Dendritic cell treated with granulocyte-macrophage colony-stimulating factor and Interleukin-4, amounts not matched to agents 40 ng/mL and 50 ng/mL, for 4 days (primary cell): ENCODE data around the gene CLEC16A.

Source experiments
- H3K27ac Mint-ChIP-seq: one replicate; pipeline ENCODE4 v1.8.0; 2022; ENCODE audit warnings: mild to moderate bottlenecking, mixed read lengths
- H3K27me3 Mint-ChIP-seq: one replicate; pipeline ENCODE4 v1.8.0; 2022; ENCODE audit warnings: mild to moderate bottlenecking, mixed read lengths
- H3K36me3 Mint-ChIP-seq: one replicate; pipeline ENCODE4 v1.8.0; 2022; ENCODE audit warnings: low read depth, mixed read lengths
- H3K4me1 Mint-ChIP-seq: one replicate; pipeline ENCODE4 v1.8.0; 2022; ENCODE audit warnings: low read depth, mixed read lengths
- H3K4me3 Mint-ChIP-seq: one replicate; pipeline ENCODE4 v1.8.0; 2022; ENCODE audit warnings: mild to moderate bottlenecking, moderate library complexity, mixed read lengths
- H3K9me3 Mint-ChIP-seq: one replicate; pipeline ENCODE4 v1.8.0; 2022; ENCODE audit warnings: mixed read lengths
- intact Hi-C: fragments of 100-400 bp; cut with micrococcal nuclease; formaldehyde crosslinking; loops from one replicate; pipeline ENCODE4 v1.15.0; 2022

The CLEC16A gene

GRCh38 chr16:11152677-11153331, 208.4 kb downstream of the CLEC16A start:
- H3K4me3 Mint-ChIP-seq, result peak overlapping the region; percentile 52
- no peaks in the 10 kb centered on the region for H3K27me3 Mint-ChIP-seq
- H3K36me3 Mint-ChIP-seq, result peaks cover 21% of the 10 kb centered on the region
- peaks cover 50% of the 10 kb centered on the region for H3K4me1 Mint-ChIP-seq
- intact Hi-C loops, result loop anchor here (5.0 kb wide), 1 partner anchor 181 kb away; no protein-coding TSS in a partner anchor
- no peaks in the 10 kb centered on the region for H3K9me3 Mint-ChIP-seq
- H3K27ac Mint-ChIP-seq, result peak overlapping the region; percentile 90

DNA sequence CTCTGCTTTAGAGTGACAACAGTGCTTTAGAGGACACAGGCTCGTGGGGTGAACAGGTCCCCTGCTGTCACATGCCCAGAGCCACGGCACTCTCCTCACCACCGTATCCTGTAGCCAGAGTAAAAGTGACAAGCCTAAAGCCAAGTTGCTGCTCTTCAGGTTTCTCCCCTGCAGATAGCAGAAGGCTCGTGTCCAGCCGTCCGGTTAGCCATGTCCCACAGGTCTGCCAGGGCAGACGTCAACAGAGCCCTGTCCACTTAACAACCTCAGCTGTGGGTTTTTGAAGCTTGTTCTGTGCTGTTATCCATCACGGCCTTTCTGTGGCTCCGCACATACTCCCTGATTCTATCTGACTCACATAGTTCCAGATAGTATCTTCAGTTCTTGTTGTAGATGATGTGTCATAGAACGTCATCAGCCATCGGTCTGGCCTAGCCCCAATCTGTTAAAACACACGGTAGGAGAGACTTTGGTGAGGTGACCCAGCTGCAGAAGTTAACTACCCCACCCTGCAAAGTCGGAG, 211.0 kb downstream of the CLEC16A start:
- H3K9me3 Mint-ChIP-seq, result no peaks in the 10 kb centered on the region
- peaks cover 55% of the 10 kb centered on the region for H3K4me1 Mint-ChIP-seq
- H3K27ac Mint-ChIP-seq, result no peak overlapping the region
- H3K36me3 Mint-ChIP-seq, result peaks cover 3% of the 10 kb centered on the region
- no peaks in the 10 kb centered on the region for H3K27me3 Mint-ChIP-seq
- H3K4me3 Mint-ChIP-seq, result no peak overlapping the region
- intact Hi-C loops, result no loop called here

DNA sequence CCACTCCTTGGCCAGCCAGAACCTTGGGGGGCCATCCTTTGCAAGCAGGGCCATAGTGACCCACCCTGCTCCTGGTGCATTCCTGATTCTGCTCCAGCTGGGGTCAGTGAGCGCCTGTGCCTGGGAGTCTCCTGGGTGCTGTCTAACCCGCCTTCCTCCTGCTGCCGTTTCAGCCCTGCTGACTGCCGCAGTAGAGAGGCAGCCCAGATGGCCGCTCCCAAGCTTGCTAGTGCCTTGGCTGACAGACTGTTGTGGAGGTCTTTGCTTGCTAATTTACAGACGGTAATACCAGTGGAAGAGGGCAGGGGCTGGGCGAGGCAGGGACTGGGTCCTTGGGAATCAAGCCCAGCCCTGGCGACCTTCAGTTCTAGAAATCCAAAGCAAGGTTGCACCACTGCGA, 212.0 kb downstream of the CLEC16A start:
- intact Hi-C loops, result no loop called here
- no peak overlapping the region for H3K27ac Mint-ChIP-seq
- peaks cover 12% of the 10 kb centered on the region for H3K36me3 Mint-ChIP-seq
- no peaks in the 10 kb centered on the region for H3K9me3 Mint-ChIP-seq
- H3K27me3 Mint-ChIP-seq, result no peaks in the 10 kb centered on the region
- H3K4me1 Mint-ChIP-seq, result peaks cover 55% of the 10 kb centered on the region
- H3K4me3 Mint-ChIP-seq, result no peak overlapping the region

DNA sequence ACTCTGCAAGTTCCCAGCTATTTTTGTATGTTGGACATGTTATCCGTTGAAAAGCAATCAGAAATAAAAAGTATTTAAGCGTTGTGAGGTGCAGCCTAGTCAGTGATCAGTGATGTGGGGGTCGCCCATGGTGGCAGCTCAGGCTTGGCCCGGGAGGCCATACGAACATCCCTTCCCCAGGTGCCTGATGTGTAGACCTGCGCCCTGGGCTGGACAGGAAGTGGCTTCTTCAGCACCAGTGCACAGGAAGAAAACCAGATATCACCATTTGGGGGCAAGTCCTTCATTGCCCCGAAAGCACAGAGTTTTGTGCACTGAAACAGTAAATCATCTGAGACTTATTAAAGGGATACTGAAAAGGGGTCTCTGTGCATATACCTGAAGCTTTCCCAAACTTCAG, 212.8 kb downstream of the CLEC16A start:
- Mint-ChIP-seq H3K27ac (no peak overlapping the region), H3K4me1 (peaks cover 55% of the 10 kb centered on the region), H3K9me3 (no peaks in the 10 kb centered on the region), H3K36me3 (peaks cover 16% of the 10 kb centered on the region), H3K27me3 (no peaks in the 10 kb centered on the region), H3K4me3 (no peak overlapping the region)
- intact Hi-C loops, result no loop called here

GRCh38 chr16:11158018-11158417, 213.7 kb downstream of the CLEC16A start:
- H3K4me1 Mint-ChIP-seq, result peaks cover 55% of the 10 kb centered on the region
- H3K27me3 Mint-ChIP-seq, result no peaks in the 10 kb centered on the region
- H3K9me3 Mint-ChIP-seq, result no peaks in the 10 kb centered on the region
- no peak overlapping the region for H3K27ac Mint-ChIP-seq
- H3K4me3 Mint-ChIP-seq, result no peak overlapping the region
- peaks cover 16% of the 10 kb centered on the region for H3K36me3 Mint-ChIP-seq
- intact Hi-C loops, result no loop called here

GRCh38 chr16:11159282-11159681, 214.9 kb downstream of the CLEC16A start:
- H3K4me1 Mint-ChIP-seq, result peaks cover 52% of the 10 kb centered on the region
- intact Hi-C loops, result no loop called here

DNA sequence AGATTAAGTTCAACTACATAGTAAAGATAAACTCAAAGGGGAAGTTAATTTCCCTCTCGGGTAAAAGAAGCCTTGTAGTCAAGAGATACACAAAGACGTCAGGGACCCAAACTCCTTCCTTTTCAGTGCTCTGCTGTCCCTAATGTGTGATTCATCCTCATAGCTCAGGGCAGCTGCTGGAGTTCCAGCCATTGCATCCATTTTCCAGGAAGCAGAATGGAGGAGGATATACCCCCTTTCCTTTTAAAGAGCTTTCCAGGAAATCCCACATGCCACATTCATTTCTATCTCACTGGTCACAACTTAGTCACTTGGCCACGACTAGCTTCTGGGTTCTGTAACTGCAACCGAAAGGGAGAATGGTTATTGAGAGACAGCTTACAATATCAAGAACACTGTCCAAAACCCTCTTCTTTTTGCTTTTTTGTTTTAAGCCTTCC, 216.3 kb downstream of the CLEC16A start:
- intact Hi-C loops, result no loop called here
- Mint-ChIP-seq H3K4me1 (peaks cover 58% of the 10 kb centered on the region), H3K9me3 (no peaks in the 10 kb centered on the region), H3K27ac (peak overlapping the region; percentile 66), H3K27me3 (no peaks in the 10 kb centered on the region), H3K4me3 (no peak overlapping the region), H3K36me3 (peaks cover 23% of the 10 kb centered on the region)

More at GRCh38 chr16:11159282-11159681, 214.9 kb downstream of the CLEC16A start:
- Mint-ChIP-seq H3K27me3 (no peaks in the 10 kb centered on the region), H3K27ac (peak overlapping the region; percentile 17), H3K36me3 (peaks cover 16% of the 10 kb centered on the region), H3K4me3 (no peak overlapping the region), H3K9me3 (no peaks in the 10 kb centered on the region)

DNA sequence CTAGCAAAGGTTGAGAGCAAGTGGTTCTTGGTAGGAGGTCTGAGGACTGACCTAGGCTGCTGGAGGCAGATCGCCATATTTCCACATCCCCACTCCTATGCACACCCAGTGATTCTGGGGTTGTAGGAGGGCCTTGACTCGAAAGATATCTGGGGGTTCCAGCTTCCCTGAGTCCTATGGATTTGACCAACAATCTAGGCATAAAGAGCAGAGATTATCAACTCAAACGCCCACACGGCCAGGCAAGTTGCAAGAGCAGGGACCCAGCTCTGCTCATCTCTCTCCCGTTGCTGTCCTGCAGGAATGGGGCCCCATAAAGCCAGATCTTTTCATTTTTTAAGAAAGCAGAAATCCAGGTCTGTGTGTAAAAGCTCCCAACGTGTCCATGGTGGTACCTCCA, 217.1 kb downstream of the CLEC16A start:
- H3K4me1 Mint-ChIP-seq, result peaks cover 63% of the 10 kb centered on the region
- H3K27ac Mint-ChIP-seq, result peak overlapping the region; percentile 66
- no peaks in the 10 kb centered on the region for H3K9me3 Mint-ChIP-seq
- H3K27me3 Mint-ChIP-seq, result no peaks in the 10 kb centered on the region
- intact Hi-C loops, result no loop called here
- no peak overlapping the region for H3K4me3 Mint-ChIP-seq
- H3K36me3 Mint-ChIP-seq, result peaks cover 28% of the 10 kb centered on the region

DNA sequence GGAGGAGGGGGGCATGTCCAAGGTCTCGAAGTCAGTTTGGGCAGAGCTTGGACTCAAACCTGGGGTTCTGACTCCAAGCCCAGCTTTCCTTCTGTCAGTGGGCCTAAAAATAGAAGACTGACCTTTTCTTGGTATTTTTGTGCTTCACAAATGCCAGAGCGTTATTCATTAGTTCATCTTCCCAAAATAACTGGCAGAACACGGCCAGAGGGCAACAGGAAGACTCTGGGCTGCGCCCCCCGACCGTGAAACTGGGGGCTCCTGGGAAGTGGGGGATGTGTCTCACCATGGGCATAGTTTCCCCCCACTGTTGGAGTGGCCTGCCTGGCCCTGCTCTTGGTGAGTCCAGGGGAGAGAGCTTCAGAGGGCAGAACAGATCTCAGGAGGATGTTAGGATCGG, 217.6 kb downstream of the CLEC16A start:
- peaks cover 33% of the 10 kb centered on the region for H3K36me3 Mint-ChIP-seq
- intact Hi-C loops, result no loop called here

GRCh38 chr16:11162586-11163268, 218.4 kb downstream of the CLEC16A start:
- no peaks in the 10 kb centered on the region for H3K9me3 Mint-ChIP-seq
- H3K27me3 Mint-ChIP-seq, result no peaks in the 10 kb centered on the region
- intact Hi-C loops, result no loop called here
- H3K4me1 Mint-ChIP-seq, result peaks cover 75% of the 10 kb centered on the region
- H3K4me3 Mint-ChIP-seq, result no peak overlapping the region
- H3K27ac Mint-ChIP-seq, result peak overlapping the region; percentile 25
- H3K36me3 Mint-ChIP-seq, result peaks cover 41% of the 10 kb centered on the region

More for the DNA sequence above, 217.6 kb downstream of the CLEC16A start:
- H3K4me1 Mint-ChIP-seq, result peaks cover 69% of the 10 kb centered on the region
- H3K4me3 Mint-ChIP-seq, result no peak overlapping the region
- H3K27me3 Mint-ChIP-seq, result no peaks in the 10 kb centered on the region
- peak overlapping the region; percentile 66 for H3K27ac Mint-ChIP-seq
- no peaks in the 10 kb centered on the region for H3K9me3 Mint-ChIP-seq

DNA sequence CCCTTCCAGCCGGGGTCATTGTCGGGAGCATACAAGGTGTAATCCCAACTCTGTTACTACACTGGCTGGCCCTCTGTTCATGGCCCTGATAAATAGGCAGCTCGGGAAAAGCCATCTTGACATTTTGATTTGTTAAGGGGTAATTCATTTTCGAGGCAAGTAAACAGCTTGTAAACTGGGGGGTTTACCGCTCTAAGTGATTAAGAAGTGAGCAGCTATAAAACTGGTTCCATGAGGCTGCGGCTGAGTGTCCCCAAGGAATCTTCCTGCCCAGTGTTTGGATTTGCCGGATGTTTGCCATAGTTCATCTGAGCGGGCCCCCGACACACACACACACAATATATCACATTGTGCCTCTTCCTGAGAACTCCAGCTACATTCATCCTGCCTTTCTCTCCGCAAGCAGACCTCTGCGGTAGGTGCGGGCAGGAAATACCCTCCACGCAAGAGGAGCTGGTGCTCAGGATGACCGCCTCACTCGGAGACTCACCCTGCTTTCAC, 219.4 kb downstream of the CLEC16A start:
- no peaks in the 10 kb centered on the region for H3K9me3 Mint-ChIP-seq
- H3K4me1 Mint-ChIP-seq, result peaks cover 77% of the 10 kb centered on the region
- intact Hi-C loops, result no loop called here
- H3K36me3 Mint-ChIP-seq, result peaks cover 52% of the 10 kb centered on the region
- H3K27ac Mint-ChIP-seq, result no peak overlapping the region
- H3K27me3 Mint-ChIP-seq, result no peaks in the 10 kb centered on the region
- H3K4me3 Mint-ChIP-seq, result no peak overlapping the region

GRCh38 chr16:11164482-11165270, 220.3 kb downstream of the CLEC16A start:
- H3K36me3 Mint-ChIP-seq, result peaks cover 60% of the 10 kb centered on the region
- H3K27ac Mint-ChIP-seq, result peak overlapping the region; percentile 5
- no peak overlapping the region for H3K4me3 Mint-ChIP-seq
- H3K4me1 Mint-ChIP-seq, result peaks cover 72% of the 10 kb centered on the region
- intact Hi-C loops, result no loop called here
- no peaks in the 10 kb centered on the region for H3K27me3 Mint-ChIP-seq
- no peaks in the 10 kb centered on the region for H3K9me3 Mint-ChIP-seq

GRCh38 chr16:11165349-11165748, 221.0 kb downstream of the CLEC16A start:
- peaks cover 65% of the 10 kb centered on the region for H3K36me3 Mint-ChIP-seq
- no peaks in the 10 kb centered on the region for H3K9me3 Mint-ChIP-seq
- no peak overlapping the region for H3K4me3 Mint-ChIP-seq
- H3K27me3 Mint-ChIP-seq, result no peaks in the 10 kb centered on the region
- intact Hi-C loops, result no loop called here
- peaks cover 67% of the 10 kb centered on the region for H3K4me1 Mint-ChIP-seq
- peak overlapping the region; percentile 5 for H3K27ac Mint-ChIP-seq
